K562 (cell line): ENCODE results near the gene CDK5R2. TPM values are rescaled to one million over a fixed set of nuclear protein-coding genes. Genes with fewer than 3 reads are reported as not detected.

Source experiments
- ATAC-seq: fragments of 200-7000 bp; cut with Tn5 transposase; 3 replicates; pipeline ENCODE4 v1.9.1; 2020; ENCODE audit warnings: moderate library complexity
- BruUV-seq: library from RNA; stranded (reverse); fragments of 400-500 nt; replicated peaks from 2 replicates; lab custom pipeline; 2021; lab: Mats Ljungman, UMichigan
- CTCF ChIA-PET: fragments of 300-600 bp; formaldehyde crosslinking; extraction: SDS; loops from one replicate; lab custom pipeline; 2021; ENCODE audit warnings: low intra/inter-chr PET ratio; lab: Yijun Ruan, JAX
- POLR2A ChIA-PET: fragments of 300-600, 350-650 bp; sonication (Branson Sonifier 250); formaldehyde crosslinking; extraction: SDS; loops from one replicate; lab custom pipeline; 2021; ENCODE audit warnings: antibody characterized with exemption, inconsistent platforms; lab: Yijun Ruan, JAX
- DNase-seq, 4 experiments: peaks; one replicate each; pipeline versions ENCODE4 v3.0.0 to v3.0.0-alpha.2; 2011 to 2018; ENCODE audit warnings: low spot score in 3 of 4, mixed read lengths in 3 of 4; ENCODE audit errors: extremely low read depth in 1 of 4
- FAIRE-seq: peaks from 2 replicates; lab custom pipeline; 2011; peaks lifted over from hg19 to GRCh38; lab: Jason Lieb, UNC
- H2AFZ ChIP-seq: 2 replicates; pipeline ENCODE4 v1.6.0; 2011; ENCODE audit warnings: low read depth, low read length, control low read depth, inconsistent platforms
- H3K27ac ChIP-seq: fragments of 200-600 bp; 3 replicates; pipeline ENCODE4 v1.8.0; 2011; ENCODE audit warnings: low read depth, mild to moderate bottlenecking, control low read depth, inconsistent platforms, low read length, moderate library complexity, mixed read lengths; ENCODE audit errors: extremely low read depth
- H3K27me3 ChIP-seq, 2 experiments: fragments of 300-600 bp in 1 of 2; 2 replicates in 1 of 2; 3 replicates in 1 of 2; pipeline versions ENCODE4 v1.6.0 to v1.8.0; 2011; ENCODE audit warnings: inconsistent platforms in 2 of 2, low read length in 2 of 2, mild to moderate bottlenecking in 1 of 2, mixed read lengths in 1 of 2, moderate library complexity in 1 of 2; ENCODE audit not compliant: control insufficient read depth in 2 of 2, insufficient read depth in 2 of 2
- H3K36me3 ChIP-seq: fragments of 300-600 bp; 3 replicates; pipeline ENCODE4 v1.8.0; 2011; ENCODE audit warnings: mild to moderate bottlenecking, low read length, inconsistent platforms; ENCODE audit not compliant: control insufficient read depth, insufficient read depth
- H3K4me1 ChIP-seq, 2 experiments: fragments of 200-600 bp in 1 of 2; replicated peaks in 1 of 2; 2 replicates in 1 of 2; 3 replicates in 1 of 2; pipeline versions ENCODE4 v1.5.1 to v1.8.0; 2011; ENCODE audit warnings: inconsistent platforms in 2 of 2, low read length in 2 of 2, mild to moderate bottlenecking in 1 of 2, mixed read lengths in 1 of 2, moderate library complexity in 1 of 2; ENCODE audit not compliant: control insufficient read depth in 2 of 2, insufficient read depth in 2 of 2
- H3K4me2 ChIP-seq: 2 replicates; pipeline ENCODE4 v1.6.1; 2011; ENCODE audit warnings: low read length, control low read depth, inconsistent platforms, mixed read lengths; ENCODE audit not compliant: insufficient read depth
- H3K4me3 ChIP-seq: fragments of 200-600 bp; sonication (generic), shearing (Covaris generic); 2 replicates; pipeline ENCODE4 v1.5.1; 2016; ENCODE audit warnings: control low read depth, inconsistent platforms
- H3K79me2 ChIP-seq: fragments of 200-600 bp; 3 replicates; pipeline ENCODE4 v1.8.0; 2011; ENCODE audit warnings: low read length, inconsistent platforms; ENCODE audit not compliant: control insufficient read depth, insufficient read depth
- H3K9ac ChIP-seq, 2 experiments: 2 replicates each; pipeline versions ENCODE4 v1.6.0 to v1.6.1; 2011; ENCODE audit warnings: low read depth in 2 of 2, low read length in 2 of 2, control low read depth in 1 of 2, inconsistent platforms in 1 of 2, mild to moderate bottlenecking in 1 of 2, mixed read lengths in 1 of 2; ENCODE audit not compliant: insufficient read depth in 1 of 2
- H3K9me1 ChIP-seq: one replicate; pipeline ENCODE4 v1.6.0; 2011; ENCODE audit warnings: inconsistent platforms, mild to moderate bottlenecking, low read length, moderate library complexity; ENCODE audit not compliant: control insufficient read depth, insufficient read depth
- H3K9me3 ChIP-seq: replicated peaks from 2 replicates; pipeline ENCODE4 v1.5.1; 2011; ENCODE audit warnings: low read depth, low read length, inconsistent platforms; ENCODE audit not compliant: control insufficient read depth, insufficient read depth
- H4K20me1 ChIP-seq: replicated peaks from 2 replicates; pipeline ENCODE4 v1.6.1; 2011; ENCODE audit warnings: low read length, inconsistent platforms, mixed read lengths; ENCODE audit not compliant: control insufficient read depth, insufficient read depth
- C11orf30 ChIP-seq: fragments of 450-650 bp; IDR thresholded peaks from 2 replicates; pipeline ENCODE4 v1.6.1; 2016; ENCODE audit warnings: low read depth, mild to moderate bottlenecking
- DPF2 ChIP-seq: fragments of 450-650 bp; IDR thresholded peaks from 2 replicates; pipeline ENCODE4 v1.6.1; 2016
- FOXA3 ChIP-seq, 2 experiments: fragments of 450-650 bp in 1 of 2; sonication (generic) in 1 of 2; formaldehyde crosslinking; IDR thresholded peaks in 1 of 2; conservative IDR thresholded peaks in 1 of 2; 2 replicates each; pipeline versions ENCODE4 v1.4.0 to v1.8.0; 2020 to 2022; ENCODE audit warnings: mild to moderate bottlenecking in 2 of 2, missing genetic modification reagents in 1 of 2
- ILK ChIP-seq: fragments of 450-650 bp; IDR thresholded peaks from 2 replicates; pipeline ENCODE4 v1.6.1; 2016; ENCODE audit warnings: missing genetic modification characterization, low read depth, mild to moderate bottlenecking, missing compliant biosample characterization, moderate library complexity, borderline replicate concordance
- NUFIP1 ChIP-seq: fragments of 450-650 bp; IDR thresholded peaks from 2 replicates; pipeline ENCODE4 v1.6.1; 2018; ENCODE audit not compliant: partially characterized antibody
- POU5F1 ChIP-seq: fragments of 150-350 bp; IDR thresholded peaks from 2 replicates; pipeline ENCODE4 v1.6.1; 2014; ENCODE audit warnings: borderline replicate concordance, low read length, low read depth, mild to moderate bottlenecking; ENCODE audit not compliant: partially characterized antibody
- PPARD ChIP-seq: fragments of 250-450 bp; sonication (Bioruptor Pico); IDR thresholded peaks from 2 replicates; pipeline ENCODE4 v1.8.0; 2022; ENCODE audit warnings: inconsistent platforms, mild to moderate bottlenecking, moderate library complexity
- SFPQ ChIP-seq: fragments of 200-400 bp; formaldehyde crosslinking; IDR thresholded peaks from 2 replicates; pipeline ENCODE4 v1.6.1; 2017; ENCODE audit warnings: mild to moderate bottlenecking, low read depth, low read length, moderate library complexity
- TCF3 ChIP-seq: sonication (generic); formaldehyde crosslinking; IDR thresholded peaks from 2 replicates; pipeline ENCODE4 v1.4.0; 2020; ENCODE audit warnings: mild to moderate bottlenecking, missing genetic modification reagents
- THRA ChIP-seq: fragments of 450-650 bp; IDR thresholded peaks from 2 replicates; pipeline ENCODE4 v1.6.1; 2017; ENCODE audit warnings: mild to moderate bottlenecking, moderate library complexity
- TRIM25 ChIP-seq: fragments of 450-650 bp; IDR thresholded peaks from 2 replicates; pipeline ENCODE4 v1.7.0; 2016; ENCODE audit warnings: borderline replicate concordance
- ZFP91 ChIP-seq: sonication (generic); formaldehyde crosslinking; IDR thresholded peaks from 2 replicates; pipeline ENCODE4 v1.8.0; 2022; ENCODE audit warnings: mild to moderate bottlenecking, missing genetic modification reagents
- ZNF384 ChIP-seq: IDR thresholded peaks from 2 replicates; pipeline ENCODE4 v1.6.1; 2012; ENCODE audit warnings: low read depth, low read length, improper control_type of control experiment
- ZNF695 ChIP-seq: fragments of 450-650 bp; formaldehyde crosslinking; IDR thresholded peaks from 2 replicates; pipeline ENCODE4 v1.4.0; 2020; ENCODE audit warnings: mild to moderate bottlenecking, moderate library complexity
- ZNF79 ChIP-seq: fragments of 250-450 bp; sonication (Bioruptor Pico); IDR thresholded peaks from 2 replicates; pipeline ENCODE4 v1.4.0; 2020; ENCODE audit warnings: low read depth, mild to moderate bottlenecking, moderate library complexity
- WGBS: fragments of 100-300 bp; shearing (Covaris generic); methylation state at CpG from one replicate; pipeline ENCODE4 v1.1.6; 2016; ENCODE audit warnings: low coverage, mixed read lengths; ENCODE audit not compliant: insufficient coverage; ENCODE audit errors: missing lambda C conversion rate; 5-methylcytosine and 5-hydroxymethylcytosine counted together
- in situ Hi-C: fragments of 300-500 bp; cut with MboI; formaldehyde crosslinking; loops from 4 replicates; pipeline ENCODE4 v1.15.0; 2018; ENCODE audit warnings: inconsistent platforms, mixed read lengths
- intact Hi-C: fragments of 100-400 bp; cut with micrococcal nuclease; formaldehyde crosslinking; loops from 2 replicates; pipeline ENCODE4 v1.14.2; 2022
- polyA plus RNA-seq, 8 experiments: library from polyadenylated mRNA; depleted of rRNA in 4 of 8; stranded (reverse) in 5 of 8; unstranded in 3 of 8; fragments of >200 nt; fragmentation: Nextera tagmentation in 2 of 8; fragmentation: Illumina TruSeq in 1 of 8; extraction: Ambion mirVana in 2 of 8; extraction: Trizol in 1 of 8; gene quantifications; 2 replicates each; pipeline versions ENCODE4 v1.2.1 to v1.2.3, GENCODE V29; 2011 to 2014; ENCODE audit warnings: inconsistent platforms in 1 of 8, missing spikeins in 1 of 8
- total RNA-seq, 7 experiments: library from RNA; depleted of rRNA in 6 of 7; stranded (reverse); fragments of >200 nt in 6 of 7; fragmentation: Illumina TruSeq in 2 of 7; extraction: Trizol in 2 of 7; gene quantifications; 2 replicates each; pipeline versions ENCODE4 v1.2.1 to v1.2.3, GENCODE V29; 2011 to 2021; ENCODE audit warnings: low replicate concordance in 1 of 7

The CDK5R2 gene
- total and polyA plus RNA-seq, 9 of the 15 experiments (the other 6 are each of a cell fraction or from before 2014, with no cell fraction given) = 0.09 TPM; not detected in 8

GRCh38 chr2:218954541-218955300, 4.7 kb upstream of the CDK5R2 start:
- WGBS = 2% methylated on average over 8 of the region's 8 CpGs
- Histone ChIP-seq H3K4me3 (no peak overlapping the region), H3K9me1 (no peaks in the 10 kb centered on the region), H3K9me3 (no peaks in the 10 kb centered on the region), H3K4me2 (no peak overlapping the region), H3K4me1 (peaks cover 0 to 15% of the 10 kb centered on the region in 2 experiments; a peak in 2 of 5 replicates), H3K36me3 (no peaks in the 10 kb centered on the region), H3K79me2 (no peaks in the 10 kb centered on the region), H3K27ac (no peak overlapping the region), H2AFZ (no peak overlapping the region), H3K27me3 (peaks cover 0 to 27% of the 10 kb centered on the region in 2 experiments; a peak in 3 of 5 replicates), H4K20me1 (no peaks in the 10 kb centered on the region), H3K9ac (no peak overlapping the region)
- no peak for FAIRE-seq
- POLR2A ChIA-PET = interaction anchor here (0.7 to 0.8 kb wide), 2 partner anchors 21 to 229 kb away, joined by 3 to 4 read pairs; no protein-coding TSS in a partner anchor
- no TSS peak for BruUV-seq
- intact Hi-C loops (no loop called here), in situ Hi-C loops (no loop called here)
- ATAC-seq = no peak
- DNase-seq = no peak
- CTCF ChIA-PET = no interaction called here
- no peak for TF ChIP-seq PPARD
- TF ChIP-seq C11orf30 = no peak
- no peak for TF ChIP-seq ZNF79
- no peak for TF ChIP-seq NUFIP1
- TF ChIP-seq SFPQ = no peak
- TF ChIP-seq ILK (tag) = no peak
- TF ChIP-seq TCF3 (CRISPR knock-in tag) = no peak
- TF ChIP-seq ZNF695 (CRISPR knock-in tag) = no peak
- no peak for TF ChIP-seq POU5F1
- TF ChIP-seq FOXA3 (CRISPR knock-in tag; conservative IDR thresholded peaks at IDR 0.05 in 1 of 2, IDR thresholded peaks at IDR 0.05 in 1 of 2) = no peak
- no peak for TF ChIP-seq ZFP91
- TF ChIP-seq THRA = no peak
- TF ChIP-seq DPF2 = no peak
- TF ChIP-seq TRIM25 = no peak
- no peak for TF ChIP-seq ZNF384
